Fibroblast of pulmonary artery (primary cell): Measurements from ENCODE around the gene FBXO36.
A peak's percentile ranks its signal among the peaks of the same experiment; 100 is the strongest.

ENCODE experiments used
- DNase-seq: peaks from one replicate; pipeline ENCODE4 v3.0.0-alpha.2; 2010; ENCODE audit warnings: low read depth
- H3K4me3 ChIP-seq: replicated peaks from 2 replicates; pipeline ENCODE4 v1.5.1; 2011; ENCODE audit warnings: low read depth, mild to moderate bottlenecking, control low read depth, low read length, moderate library complexity
- TF ChIP-seq, protein P1 (sequence below): IDR thresholded peaks from 2 replicates; pipeline ENCODE4 v1.5.1; 2011; ENCODE audit warnings: mild to moderate bottlenecking, control low read depth, low read length, inconsistent platforms; ENCODE audit errors: missing control alignments

The FBXO36 gene

GRCh38 chr2:229910147-229910831 lies 12.0 kb upstream of the FBXO36 start:
- H3K4me3 ChIP-seq: no peak overlapping the region
- TF ChIP-seq, protein P1, sequence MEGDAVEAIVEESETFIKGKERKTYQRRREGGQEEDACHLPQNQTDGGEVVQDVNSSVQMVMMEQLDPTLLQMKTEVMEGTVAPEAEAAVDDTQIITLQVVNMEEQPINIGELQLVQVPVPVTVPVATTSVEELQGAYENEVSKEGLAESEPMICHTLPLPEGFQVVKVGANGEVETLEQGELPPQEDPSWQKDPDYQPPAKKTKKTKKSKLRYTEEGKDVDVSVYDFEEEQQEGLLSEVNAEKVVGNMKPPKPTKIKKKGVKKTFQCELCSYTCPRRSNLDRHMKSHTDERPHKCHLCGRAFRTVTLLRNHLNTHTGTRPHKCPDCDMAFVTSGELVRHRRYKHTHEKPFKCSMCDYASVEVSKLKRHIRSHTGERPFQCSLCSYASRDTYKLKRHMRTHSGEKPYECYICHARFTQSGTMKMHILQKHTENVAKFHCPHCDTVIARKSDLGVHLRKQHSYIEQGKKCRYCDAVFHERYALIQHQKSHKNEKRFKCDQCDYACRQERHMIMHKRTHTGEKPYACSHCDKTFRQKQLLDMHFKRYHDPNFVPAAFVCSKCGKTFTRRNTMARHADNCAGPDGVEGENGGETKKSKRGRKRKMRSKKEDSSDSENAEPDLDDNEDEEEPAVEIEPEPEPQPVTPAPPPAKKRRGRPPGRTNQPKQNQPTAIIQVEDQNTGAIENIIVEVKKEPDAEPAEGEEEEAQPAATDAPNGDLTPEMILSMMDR: no peak
- DNase-seq: no peak

DNA sequence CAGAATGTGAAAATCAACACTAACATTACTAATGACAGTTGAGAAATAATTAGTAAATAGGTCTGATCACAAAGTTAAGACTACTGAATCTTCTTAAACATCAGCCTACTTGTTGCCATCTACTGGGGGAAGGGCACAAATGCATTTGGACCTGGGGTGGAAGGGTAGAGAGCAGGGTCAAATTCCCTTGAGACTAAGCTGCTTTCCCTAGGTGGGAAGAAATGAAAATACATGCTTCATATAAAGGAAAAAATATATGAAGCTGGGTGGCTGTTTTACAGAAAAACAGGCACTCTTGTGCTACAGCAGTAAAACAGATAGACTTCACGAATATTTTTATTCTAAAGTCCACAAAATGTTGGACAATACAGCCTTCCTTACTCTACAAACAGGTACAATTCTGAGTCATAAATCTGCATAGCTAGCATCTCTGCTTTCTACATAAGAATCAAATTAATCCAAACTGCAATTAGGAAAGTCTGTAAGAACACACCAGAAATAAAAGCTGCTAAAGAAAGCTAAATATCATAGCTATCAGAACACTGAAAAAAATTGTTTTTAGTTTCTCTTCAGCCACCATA lies 11.4 kb upstream of the FBXO36 start:
- TF ChIP-seq, protein P1: peak; percentile 38
- H3K4me3 ChIP-seq: no peak overlapping the region
- DNase-seq: peak; percentile 30

DNA sequence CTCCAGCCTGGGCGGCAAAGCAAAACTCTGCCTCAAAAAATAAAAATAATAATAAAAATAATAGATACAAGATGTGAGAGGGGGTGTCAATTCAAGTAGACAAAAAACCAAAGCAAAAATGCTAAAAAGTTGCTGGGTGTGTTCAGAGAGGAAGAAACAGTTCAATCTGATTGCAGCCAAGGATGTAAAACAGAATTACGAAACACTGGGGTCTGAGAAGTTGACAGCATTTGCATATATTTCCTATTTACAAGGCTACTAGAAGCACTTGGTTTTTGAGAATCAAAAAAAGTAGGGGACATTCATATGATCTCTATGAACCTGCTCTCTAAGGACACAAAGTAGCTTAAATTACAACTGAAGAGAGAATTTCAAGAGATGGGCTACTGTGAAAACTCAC lies 8.1 kb upstream of the FBXO36 start:
- TF ChIP-seq, protein P1: no peak
- H3K4me3 ChIP-seq: no peak overlapping the region
- peak; percentile 35 for DNase-seq

GRCh38 chr2:229917793-229918192 lies 4.5 kb upstream of the FBXO36 start:
- no peak overlapping the region for H3K4me3 ChIP-seq
- TF ChIP-seq, protein P1: no peak
- DNase-seq: no peak

DNA sequence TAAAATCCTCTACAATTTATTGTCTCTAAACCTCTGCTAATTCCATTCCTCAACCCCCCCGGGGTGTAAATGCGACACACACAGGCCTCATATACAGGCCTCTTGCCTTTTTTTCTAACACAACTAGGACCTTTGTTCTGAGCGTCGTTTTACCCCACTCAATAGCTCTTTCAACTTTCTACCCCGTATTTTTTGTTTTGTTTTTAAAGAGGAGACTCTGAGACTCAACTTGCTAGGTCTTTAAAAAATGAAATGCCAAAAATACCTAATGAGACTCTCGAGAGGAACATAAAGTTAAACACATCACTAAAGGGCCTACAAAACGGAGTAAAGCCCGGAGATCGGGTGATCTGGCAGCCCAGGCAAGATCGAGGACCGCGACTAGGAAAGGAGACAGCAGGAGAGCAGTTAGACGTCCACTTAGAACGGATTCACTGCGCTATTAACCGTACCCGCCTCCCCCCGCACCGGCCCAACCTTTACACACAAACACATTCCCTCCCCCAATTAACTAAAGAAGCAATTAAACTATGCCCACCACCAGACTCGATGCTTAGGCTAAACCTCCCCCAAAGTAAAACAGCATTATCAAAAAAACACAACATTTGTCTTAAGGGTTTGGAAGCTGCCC lies 2.2 kb upstream of the FBXO36 start:
- H3K4me3 ChIP-seq: peak overlapping the region; percentile 92
- TF ChIP-seq, protein P1: no peak
- DNase-seq: peak; percentile 24

GRCh38 chr2:229921101-229921891 lies 1.0 kb upstream of the FBXO36 start:
- DNase-seq: peak; percentile 33
- TF ChIP-seq, protein P1: no peak
- H3K4me3 ChIP-seq: peak overlapping the region; percentile 92
